HG03565 (cell line): ENCODE results near the gene HSPA5.
A peak's percentile ranks its signal among the peaks of the same experiment; 100 is the strongest.
"Not testable (repeated sequence)": the region's sequence is repeated elsewhere in the genome, so short reads cannot be mapped to it uniquely, and the experiment has no call there.

Experiments used
- ATAC-seq: cut with Tn5 transposase; IDR thresholded peaks from one replicate; pipeline ENCODE4 v1.9.1; 2021; ENCODE audit warnings: mild to moderate bottlenecking, moderate library complexity; ENCODE audit not compliant: unreplicated experiment

The HSPA5 gene

DNA sequence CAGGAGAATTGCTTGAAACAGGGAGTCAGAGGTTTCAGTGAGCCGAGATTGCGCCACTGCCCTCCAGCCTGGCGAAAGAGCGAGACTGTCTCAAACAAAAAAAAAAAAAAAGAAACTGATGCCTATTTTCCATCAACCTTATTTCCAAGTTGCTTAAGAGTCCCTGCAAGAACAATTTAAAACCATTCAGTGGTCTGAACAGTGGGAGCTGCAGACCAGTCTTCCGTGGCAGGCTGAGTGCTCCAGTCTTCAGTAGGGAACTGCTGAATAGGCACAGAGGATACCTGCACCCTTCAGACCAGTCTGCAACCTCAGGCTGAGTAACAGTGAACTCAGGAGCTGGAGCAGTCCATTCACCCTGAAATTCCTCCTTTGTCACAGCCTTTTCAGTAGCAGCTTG lies 46.7 kb downstream of the HSPA5 start:
- ATAC-seq: not testable (repeated sequence)

DNA sequence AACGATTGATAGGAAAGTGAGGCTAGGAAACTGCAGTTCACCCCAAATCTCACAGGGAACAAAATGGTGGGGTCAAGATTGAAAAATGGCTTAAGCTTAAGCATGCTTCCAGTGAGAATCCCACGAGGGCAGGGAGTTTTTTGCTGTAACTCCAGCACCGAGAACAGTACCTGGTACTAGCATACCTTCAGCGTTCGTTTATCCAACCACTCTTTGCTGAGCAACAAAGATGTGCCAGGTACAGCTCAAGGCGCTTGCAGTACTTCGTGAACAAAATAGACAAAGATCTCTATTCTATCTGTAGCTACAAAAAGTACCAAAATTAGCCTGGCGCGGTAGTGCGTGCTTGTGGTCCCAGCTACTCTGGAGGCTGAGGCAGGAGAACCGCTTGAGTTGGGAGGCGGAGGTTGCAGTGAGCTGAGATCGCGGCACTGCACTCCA lies 50.8 kb downstream of the HSPA5 start:
- peak; percentile 12 for ATAC-seq

DNA sequence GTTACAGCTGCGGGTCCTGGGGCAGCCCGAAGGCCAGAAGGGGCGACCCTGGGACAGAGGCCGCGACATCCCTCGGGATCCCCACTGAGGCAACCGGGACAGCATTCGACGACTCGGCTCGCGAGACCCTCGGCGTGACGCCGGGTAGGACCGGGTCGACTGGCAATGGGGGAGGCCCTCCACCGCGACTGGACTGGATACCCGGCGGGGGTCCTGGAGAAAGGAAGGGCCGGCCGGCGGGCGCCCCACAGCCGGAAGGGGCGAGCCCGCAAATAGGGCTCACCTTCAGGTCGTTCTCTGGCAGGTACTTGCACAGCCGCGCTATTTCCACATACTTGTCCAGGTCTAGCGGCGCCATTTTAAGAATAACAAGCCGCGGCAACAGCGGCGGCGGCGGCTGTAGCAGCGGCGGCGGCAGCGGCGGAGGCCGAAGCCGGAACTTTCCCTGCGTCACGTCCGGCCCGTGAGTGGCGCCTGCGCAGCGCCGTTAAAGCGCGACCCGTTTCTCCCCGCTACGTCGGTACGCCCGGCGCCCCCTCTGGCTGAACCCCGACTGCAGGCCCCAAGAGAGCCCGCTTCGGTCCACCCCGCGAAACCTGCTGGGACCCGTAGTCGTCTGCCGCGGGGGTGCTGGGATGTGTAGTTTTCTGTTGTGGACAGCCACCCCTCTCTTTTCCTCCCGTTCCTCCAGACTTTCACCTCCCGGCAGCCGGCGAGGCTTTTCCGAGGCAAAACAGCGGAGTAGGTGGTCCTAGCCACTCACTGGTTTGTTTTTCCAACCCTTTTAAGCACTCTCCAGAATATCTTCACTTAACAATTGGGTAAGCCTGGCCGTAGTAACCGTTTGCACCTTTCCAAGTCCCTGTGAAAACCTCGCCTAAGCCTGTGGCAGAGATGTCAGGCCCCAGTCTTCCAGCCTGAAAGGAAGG lies 51.5 kb downstream of the HSPA5 start, which contains the start of gene PPP6C:
PPP6C (minus strand) TSS at position 443 of the 929 bp plus-strand sequence; CDS start at position 358, 85 bp downstream.
- peak; percentile 87 for ATAC-seq

DNA sequence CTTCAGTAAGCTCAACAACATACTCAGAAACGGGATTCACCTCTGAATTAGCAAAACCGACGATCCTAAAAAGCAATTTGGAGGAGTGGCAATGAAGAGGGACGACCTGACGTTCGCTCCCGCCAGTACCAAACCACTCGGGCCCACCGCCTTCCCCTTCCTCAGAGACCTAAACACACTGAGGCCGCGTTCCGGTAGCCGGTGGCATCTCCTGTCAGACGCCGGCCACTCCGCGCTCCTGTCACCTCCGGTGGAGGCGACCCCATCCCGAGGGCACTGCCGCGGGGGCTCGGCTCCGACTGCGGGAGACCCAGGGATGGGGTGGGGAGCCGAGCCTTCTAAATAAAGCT lies 52.2 kb downstream of the HSPA5 start:
- ATAC-seq: peak; percentile 14
